NT2/D1 (cell line): ENCODE results near the gene GJB5.

ENCODE experiments used
- SUZ12 ChIP-seq: IDR thresholded peaks from 2 replicates; pipeline ENCODE4 v1.6.1; 2011; ENCODE audit not compliant: insufficient read length, insufficient read depth; ENCODE audit errors: extremely low read depth
- YY1 ChIP-seq: IDR thresholded peaks from 2 replicates; pipeline ENCODE4 v1.6.1; 2011; ENCODE audit not compliant: insufficient read length, insufficient read depth

DNA sequence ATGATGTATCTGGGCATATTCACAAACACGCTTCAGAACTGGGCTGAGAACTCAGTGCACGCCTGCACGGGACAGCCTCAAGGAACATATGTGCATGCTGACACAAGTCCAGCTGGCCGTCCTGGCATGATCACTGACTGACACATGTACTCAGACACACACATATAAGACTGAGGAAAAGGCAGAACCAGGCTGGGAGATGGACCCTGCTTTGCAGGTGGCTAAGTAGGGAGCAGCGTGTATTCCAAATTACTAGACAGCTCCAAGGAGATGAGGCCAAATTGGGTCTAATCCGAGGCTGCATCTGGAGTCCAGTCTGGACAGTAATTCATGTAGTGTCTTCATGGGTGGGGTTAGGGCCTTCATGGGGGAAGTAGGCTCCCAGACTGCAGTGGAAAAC lies 41.4 kb upstream of the GJB5 start:
- no peak for TF ChIP-seq YY1
- no peak for TF ChIP-seq SUZ12
